ENCODE measurements around the gene LLGL2. TPM values are rescaled to one million over a fixed set of nuclear protein-coding genes. Genes with fewer than 3 reads are reported as not detected.

Gene LLGL2
- total and polyA plus RNA-seq, 2 donors, result 10.6 to 15.1 TPM

GRCh38 chr17:75619506-75620431 is 94.3 kb downstream of the LLGL2 start:
- no peaks in the 10 kb centered on the region for H3K36me3 ChIP-seq (ENCODE audit: insufficient read depth)
- H3K4me1 ChIP-seq (ENCODE audit: insufficient read depth), result no peaks in the 10 kb centered on the region
- DNase-seq (ENCODE audit: extremely low spot score), result no peak
- WGBS, result 82% methylated on average over 36 of the region's 36 CpGs
- no peak overlapping the region for H3K4me3 ChIP-seq (ENCODE audit: low read depth, low read length)
- no peak overlapping the region for H3K27ac ChIP-seq (ENCODE audit: low read depth)

GRCh38 chr17:75621489-75621888 is 96.0 kb downstream of the LLGL2 start:
- 91% methylated on average over 4 of the region's 4 CpGs for WGBS
- no peak overlapping the region for H3K4me3 ChIP-seq (ENCODE audit: low read depth, low read length)
- no peaks in the 10 kb centered on the region for H3K36me3 ChIP-seq (ENCODE audit: insufficient read depth)
- H3K27ac ChIP-seq (ENCODE audit: low read depth), result no peak overlapping the region
- H3K4me1 ChIP-seq (ENCODE audit: insufficient read depth), result no peaks in the 10 kb centered on the region
- no peak for DNase-seq (ENCODE audit: extremely low spot score)

- H3K36me3 ChIP-seq (ENCODE audit: insufficient read depth), result no peaks in the 10 kb centered on the region
- no peaks in the 10 kb centered on the region for H3K4me1 ChIP-seq (ENCODE audit: insufficient read depth)
- no peak overlapping the region for H3K4me3 ChIP-seq (ENCODE audit: low read depth, low read length)
- no peak for DNase-seq (ENCODE audit: extremely low spot score)
- no peak overlapping the region for H3K27ac ChIP-seq (ENCODE audit: low read depth)
- 84% methylated on average over 8 of the region's 8 CpGs for WGBS
Measured at GRCh38 chr17:75622076-75622475, 96.6 kb downstream of the LLGL2 start.

- Histone ChIP-seq H3K36me3 (ENCODE audit: insufficient read depth) (no peaks in the 10 kb centered on the region), H3K4me1 (ENCODE audit: insufficient read depth) (no peaks in the 10 kb centered on the region), H3K27ac (ENCODE audit: low read depth) (no peak overlapping the region), H3K4me3 (ENCODE audit: low read depth, low read length) (no peak overlapping the region)
- no peak for DNase-seq (ENCODE audit: extremely low spot score)
- 89% methylated on average over 15 of the region's 15 CpGs for WGBS
Measured at GRCh38 chr17:75622771-75623273, 97.3 kb downstream of the LLGL2 start.

- H3K4me1 ChIP-seq (ENCODE audit: insufficient read depth), result no peaks in the 10 kb centered on the region
- DNase-seq (ENCODE audit: extremely low spot score), result no peak
- H3K27ac ChIP-seq (ENCODE audit: low read depth), result no peak overlapping the region
- no peak overlapping the region for H3K4me3 ChIP-seq (ENCODE audit: low read depth, low read length)
- 86% methylated on average over 9 of the region's 9 CpGs for WGBS
- no peaks in the 10 kb centered on the region for H3K36me3 ChIP-seq (ENCODE audit: insufficient read depth)
Measured at GRCh38 chr17:75623386-75623785, 97.9 kb downstream of the LLGL2 start.

- no peaks in the 10 kb centered on the region for H3K36me3 ChIP-seq (ENCODE audit: insufficient read depth)
- no peak overlapping the region for H3K4me3 ChIP-seq (ENCODE audit: low read depth, low read length)
- DNase-seq (ENCODE audit: extremely low spot score), result no peak
- no peak overlapping the region for H3K27ac ChIP-seq (ENCODE audit: low read depth)
- WGBS, result 93% methylated on average over 12 of the region's 12 CpGs
- no peaks in the 10 kb centered on the region for H3K4me1 ChIP-seq (ENCODE audit: insufficient read depth)
Measured at GRCh38 chr17:75624021-75624420, 98.5 kb downstream of the LLGL2 start.

Other genes with a start within 250 kb of the LLGL2 start
- gene SLC25A19, start 236.3 kb upstream of the LLGL2 start, total RNA-seq, result 5.2 TPM
- gene SLC25A19, start 236.3 kb upstream of the LLGL2 start, polyA plus RNA-seq, result 10.1 TPM
- gene GRB2, start 120.0 kb upstream of the LLGL2 start, total RNA-seq, result 63.1 TPM
- 93.9 TPM for gene GRB2, start 120.0 kb upstream of the LLGL2 start, polyA plus RNA-seq
- gene TMEM94, start 69.1 kb upstream of the LLGL2 start, total RNA-seq, result 24.9 TPM
- gene TMEM94, start 69.1 kb upstream of the LLGL2 start, polyA plus RNA-seq, result 45.8 TPM
- gene CASKIN2, start 10.2 kb upstream of the LLGL2 start, total RNA-seq, result 11.1 TPM
- gene CASKIN2, start 10.2 kb upstream of the LLGL2 start, polyA plus RNA-seq, result 29.1 TPM
- 10.9 TPM for gene TSEN54, start 9.2 kb upstream of the LLGL2 start, total RNA-seq
- gene TSEN54, start 9.2 kb upstream of the LLGL2 start, polyA plus RNA-seq, result 20.4 TPM
- 108 TPM for gene MYO15B, start 62.1 kb downstream of the LLGL2 start, total RNA-seq
- gene MYO15B, start 62.1 kb downstream of the LLGL2 start, polyA plus RNA-seq, result 78.1 TPM
- gene SMIM5, start 107.7 kb downstream of the LLGL2 start, total RNA-seq, result 4.0 TPM
- 3.6 TPM for gene SMIM5, start 107.7 kb downstream of the LLGL2 start, polyA plus RNA-seq
- gene RECQL5, start 141.5 kb downstream of the LLGL2 start, total RNA-seq, result 22.2 TPM
- gene RECQL5, start 141.5 kb downstream of the LLGL2 start, polyA plus RNA-seq, result 19.6 TPM
- gene SAP30BP, start 141.6 kb downstream of the LLGL2 start, total RNA-seq, result 37.7 TPM
- 87.0 TPM for gene SAP30BP, start 141.6 kb downstream of the LLGL2 start, polyA plus RNA-seq
- gene ITGB4, start 195.8 kb downstream of the LLGL2 start, total RNA-seq, result 22.4 TPM
- gene ITGB4, start 195.8 kb downstream of the LLGL2 start, polyA plus RNA-seq, result 64.8 TPM
- gene GALK1, start 239.5 kb downstream of the LLGL2 start, total RNA-seq, result 11.3 TPM
- 43.0 TPM for gene GALK1, start 239.5 kb downstream of the LLGL2 start, polyA plus RNA-seq